HG02870 (cell line): ENCODE results near the gene OSBPL6.
"Not testable (repeated sequence)": the region's sequence is repeated elsewhere in the genome, so short reads cannot be mapped to it uniquely, and the experiment has no call there.

ENCODE experiments used
- ATAC-seq: cut with Tn5 transposase; IDR thresholded peaks from one replicate; pipeline ENCODE4 v1.9.1; 2021; ENCODE audit warnings: mild to moderate bottlenecking, moderate library complexity; ENCODE audit not compliant: unreplicated experiment

Gene OSBPL6

DNA sequence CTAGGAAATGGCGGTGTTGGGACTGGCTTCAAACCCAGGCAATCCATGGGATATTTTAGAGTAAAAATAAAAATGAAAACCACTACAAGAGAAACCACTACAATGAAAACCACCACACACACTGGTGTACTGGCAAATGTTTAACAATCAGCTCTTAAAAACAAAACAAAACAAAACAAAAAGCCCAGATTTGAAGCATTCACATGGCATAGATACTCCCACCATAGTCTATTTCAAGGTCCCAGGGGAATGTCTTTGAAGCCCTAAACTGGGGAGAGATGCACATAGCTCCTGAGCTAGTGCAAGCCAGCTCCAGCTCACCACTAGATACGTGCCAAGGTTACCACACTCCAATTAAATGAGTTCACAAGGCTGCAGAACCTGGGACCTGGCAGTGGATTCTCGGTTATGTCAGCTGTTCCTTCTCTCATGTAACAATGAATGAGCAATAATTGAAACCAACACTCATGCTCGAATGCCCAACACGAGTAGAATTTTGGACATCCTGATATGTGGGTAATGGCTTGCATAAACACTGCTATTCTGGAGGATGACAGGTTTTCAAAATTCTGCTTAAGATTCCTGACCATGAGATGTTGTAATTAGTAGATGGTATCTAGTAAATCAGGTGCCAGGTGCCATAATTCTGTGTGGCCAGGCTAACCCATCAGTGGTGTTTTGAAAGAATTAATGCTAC, 102.2 kb downstream of the OSBPL6 start:
- ATAC-seq = no peak

- no peak for ATAC-seq
Measured at GRCh38 chr2:178297091-178297411, 102.7 kb downstream of the OSBPL6 start.

DNA sequence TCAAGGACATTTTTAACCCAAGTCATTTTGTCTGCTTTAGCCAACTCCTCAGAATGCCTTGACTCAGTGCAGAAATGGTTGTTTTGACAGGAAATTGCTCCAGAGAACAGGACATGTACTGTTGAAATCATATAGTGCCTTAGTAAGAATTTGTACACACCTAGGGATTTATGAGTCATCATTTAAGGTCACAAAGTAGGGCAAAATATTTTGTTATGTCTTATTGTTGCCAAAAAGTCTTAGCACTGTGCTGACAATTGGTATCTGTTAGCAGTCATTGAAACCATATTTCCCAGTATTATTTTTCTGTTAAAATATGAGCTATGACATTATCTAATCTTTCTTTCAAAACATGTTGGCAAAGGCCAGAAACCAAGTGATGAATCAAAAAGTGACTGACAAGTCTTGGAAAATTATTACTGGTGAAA, 104.5 kb downstream of the OSBPL6 start:
- ATAC-seq = no peak

DNA sequence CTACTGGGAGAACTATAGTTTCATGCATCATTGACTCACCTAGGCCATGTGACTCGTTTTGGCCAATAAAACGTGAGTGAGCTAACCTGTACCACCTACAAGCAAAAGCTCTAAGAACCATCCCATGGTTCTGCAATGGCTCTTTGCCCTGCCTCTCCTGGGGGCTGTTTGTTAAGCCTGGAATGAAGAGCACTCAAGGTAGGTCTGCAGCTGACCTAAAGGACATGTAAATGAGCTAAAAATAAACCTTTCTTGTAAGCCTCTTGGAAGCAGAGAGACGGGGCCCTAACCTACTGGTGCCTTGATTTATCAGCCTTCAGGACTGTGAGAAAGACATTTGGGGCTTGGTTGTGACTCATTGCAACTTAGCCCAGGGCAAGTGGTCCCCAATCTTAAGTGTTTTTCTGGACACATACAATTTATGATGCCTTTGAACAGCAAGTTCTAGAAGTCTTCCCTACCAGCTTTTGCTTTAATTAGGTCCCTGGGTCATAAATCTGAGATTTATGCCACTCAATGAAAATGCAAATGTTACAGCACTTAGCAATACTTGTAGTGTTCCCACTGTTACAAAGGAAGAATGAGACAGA, 107.4 kb downstream of the OSBPL6 start:
- no peak for ATAC-seq

DNA sequence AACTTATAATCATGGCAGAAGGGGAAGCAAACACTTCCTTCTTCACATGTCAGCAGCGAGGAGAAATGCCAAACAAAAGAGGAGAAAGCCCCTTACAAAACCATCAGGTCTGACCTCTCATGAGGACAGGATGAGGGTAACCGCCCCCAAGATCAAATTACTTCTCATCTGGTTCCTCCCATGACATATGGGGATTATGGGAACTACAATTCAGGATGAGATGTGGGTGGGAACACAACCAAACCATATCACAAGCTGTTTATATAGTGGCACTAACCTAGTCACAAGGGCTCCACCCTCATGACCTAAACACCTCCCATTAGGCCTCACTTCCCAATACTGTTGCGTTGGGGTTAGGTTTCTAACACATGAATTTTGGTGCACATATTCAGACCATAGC, 110.0 kb downstream of the OSBPL6 start:
- ATAC-seq = no peak

- peak; percentile 98 for ATAC-seq
Measured at GRCh38 chr2:178306352-178307073, 112.2 kb downstream of the OSBPL6 start.

DNA sequence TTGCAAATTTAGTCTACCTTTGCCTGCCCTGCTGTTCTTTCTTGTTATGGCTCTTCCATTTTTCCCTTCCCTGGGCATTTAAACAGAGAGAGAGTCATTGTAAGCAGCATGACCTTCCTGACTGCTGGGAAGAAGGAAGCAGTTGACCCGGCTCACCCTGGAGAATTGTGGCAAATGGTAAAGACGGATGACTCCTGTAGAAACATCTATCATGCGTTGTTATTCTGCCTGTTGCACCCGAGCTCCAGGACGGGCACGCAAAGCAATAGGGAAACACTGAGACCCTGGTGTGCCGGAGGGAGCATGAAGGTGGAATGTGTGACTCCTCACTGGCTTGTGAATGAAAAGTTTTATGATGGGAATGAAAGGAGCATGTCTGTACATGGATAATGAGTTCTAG, 113.3 kb downstream of the OSBPL6 start:
- ATAC-seq = no peak

DNA sequence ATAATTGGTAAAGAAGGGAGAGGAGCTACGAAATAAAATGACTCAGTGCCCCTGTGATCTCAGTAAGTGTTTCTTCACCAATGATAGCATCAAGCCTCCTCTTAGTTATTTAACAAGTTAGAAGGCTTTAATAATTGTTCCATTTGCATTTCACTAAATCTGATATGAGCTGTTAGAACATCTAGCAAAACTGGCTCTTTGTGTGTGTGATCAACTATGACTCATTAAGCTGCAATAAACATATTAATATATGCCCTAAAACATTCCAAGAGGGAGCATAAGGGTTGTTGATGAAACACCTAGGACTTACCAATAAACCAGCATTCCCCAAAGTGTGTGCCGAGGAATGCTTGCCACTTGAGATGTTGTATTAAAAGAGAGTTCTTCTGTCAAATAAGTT, 115.2 kb downstream of the OSBPL6 start:
- no peak for ATAC-seq

- ATAC-seq = no peak
Measured at GRCh38 chr2:178315078-178315477, 120.8 kb downstream of the OSBPL6 start.

- ATAC-seq = no peak
Measured at GRCh38 chr2:178315488-178315948, 121.2 kb downstream of the OSBPL6 start.

GRCh38 chr2:178317811-178318210, 123.5 kb downstream of the OSBPL6 start:
- ATAC-seq = no peak

DNA sequence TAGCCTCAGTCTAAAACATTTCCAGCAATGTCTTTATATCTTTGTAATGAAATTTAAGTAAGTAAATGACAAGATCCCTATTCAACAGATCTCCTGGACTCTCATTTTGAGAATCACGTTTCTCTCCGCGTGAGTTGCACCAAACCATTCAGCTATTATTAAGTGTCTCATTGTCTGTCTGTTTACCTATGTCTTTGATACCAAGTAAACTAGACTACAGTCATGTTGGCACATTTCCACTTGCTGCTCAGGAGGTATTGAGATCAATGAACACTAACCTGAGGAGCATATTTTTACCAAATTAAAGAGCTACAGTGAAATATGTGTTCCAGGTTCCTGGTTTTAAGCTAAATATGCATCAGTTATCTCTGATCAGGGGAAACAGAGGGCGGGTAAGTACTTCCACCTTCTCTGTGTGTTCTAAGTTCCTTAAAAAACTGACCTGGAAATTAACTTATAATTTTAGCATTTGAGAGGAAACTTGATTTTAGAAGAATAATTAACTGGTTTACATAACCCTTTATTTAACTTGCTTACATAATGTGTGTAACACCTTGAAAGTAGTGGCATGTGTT, 125.8 kb downstream of the OSBPL6 start:
- no peak for ATAC-seq

DNA sequence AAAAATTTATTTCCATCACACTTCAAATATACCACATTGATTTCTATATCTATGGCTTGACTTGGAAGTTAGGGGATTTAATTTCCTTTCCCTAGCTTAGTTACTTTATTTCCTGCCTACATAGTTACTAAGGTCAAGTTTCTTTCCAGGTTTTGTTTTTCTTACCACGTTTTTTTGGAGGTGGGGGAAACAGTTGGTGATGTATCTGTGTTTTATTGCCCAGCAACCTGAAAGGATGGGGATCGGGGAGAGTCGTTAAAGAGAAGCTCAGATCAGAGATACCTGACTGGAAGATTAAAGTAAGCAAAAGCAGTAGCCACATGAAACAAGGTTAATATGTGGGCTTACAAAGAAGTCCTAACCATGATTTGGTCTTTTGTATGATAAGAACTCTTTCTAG, 127.8 kb downstream of the OSBPL6 start:
- no peak for ATAC-seq

DNA sequence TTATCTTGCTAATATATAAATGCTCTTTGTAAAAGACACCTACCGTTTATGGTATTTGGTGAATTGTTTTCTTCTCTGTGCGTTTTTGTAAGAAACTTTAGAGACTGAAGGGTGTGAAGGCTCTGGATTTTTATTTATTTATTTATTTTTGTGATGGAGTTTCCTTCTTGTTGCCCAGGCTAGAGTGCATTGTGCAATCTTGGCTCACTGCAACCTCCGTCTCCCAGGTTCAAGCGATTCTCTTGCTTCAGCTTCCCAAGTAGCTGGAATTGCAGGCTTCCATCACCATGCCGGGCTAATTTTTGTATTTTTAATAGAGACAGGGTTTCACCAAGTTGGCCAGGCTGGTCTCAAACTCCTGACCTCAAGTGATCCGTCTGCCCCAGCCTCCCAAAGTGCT, 129.0 kb downstream of the OSBPL6 start:
- ATAC-seq = not testable (repeated sequence)

GRCh38 chr2:178324077-178324476, 129.8 kb downstream of the OSBPL6 start:
- ATAC-seq = no peak

- no peak for ATAC-seq
Measured at GRCh38 chr2:178325268-178325667, 131.0 kb downstream of the OSBPL6 start.

DNA sequence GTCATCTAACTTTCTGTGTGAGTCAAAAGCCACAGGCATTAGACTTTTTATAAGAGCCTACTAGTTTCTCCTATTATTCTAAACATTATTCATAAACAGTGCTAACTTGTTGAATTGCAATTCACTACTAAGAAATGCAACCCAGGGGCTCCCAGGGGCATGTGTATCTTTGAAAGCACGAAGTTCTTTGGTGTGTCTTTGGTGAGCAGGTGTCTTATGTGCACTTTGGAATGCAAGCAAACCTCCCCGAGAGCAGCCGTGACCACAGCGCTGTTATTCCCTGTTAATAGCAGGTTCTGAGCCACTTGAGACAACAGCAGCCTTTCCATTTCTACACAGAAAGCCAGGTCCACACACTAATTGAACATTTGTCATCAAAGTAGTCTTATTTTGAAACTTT, 133.2 kb downstream of the OSBPL6 start:
- no peak for ATAC-seq

- ATAC-seq = no peak
Measured at GRCh38 chr2:178328037-178328436, 133.7 kb downstream of the OSBPL6 start.

GRCh38 chr2:178330175-178331017, 136.1 kb downstream of the OSBPL6 start:
- ATAC-seq = no peak

GRCh38 chr2:178331474-178332432, 137.4 kb downstream of the OSBPL6 start:
- no peak for ATAC-seq
